ENCODE measurements around the gene RAB7B.

Gene RAB7B

DNA sequence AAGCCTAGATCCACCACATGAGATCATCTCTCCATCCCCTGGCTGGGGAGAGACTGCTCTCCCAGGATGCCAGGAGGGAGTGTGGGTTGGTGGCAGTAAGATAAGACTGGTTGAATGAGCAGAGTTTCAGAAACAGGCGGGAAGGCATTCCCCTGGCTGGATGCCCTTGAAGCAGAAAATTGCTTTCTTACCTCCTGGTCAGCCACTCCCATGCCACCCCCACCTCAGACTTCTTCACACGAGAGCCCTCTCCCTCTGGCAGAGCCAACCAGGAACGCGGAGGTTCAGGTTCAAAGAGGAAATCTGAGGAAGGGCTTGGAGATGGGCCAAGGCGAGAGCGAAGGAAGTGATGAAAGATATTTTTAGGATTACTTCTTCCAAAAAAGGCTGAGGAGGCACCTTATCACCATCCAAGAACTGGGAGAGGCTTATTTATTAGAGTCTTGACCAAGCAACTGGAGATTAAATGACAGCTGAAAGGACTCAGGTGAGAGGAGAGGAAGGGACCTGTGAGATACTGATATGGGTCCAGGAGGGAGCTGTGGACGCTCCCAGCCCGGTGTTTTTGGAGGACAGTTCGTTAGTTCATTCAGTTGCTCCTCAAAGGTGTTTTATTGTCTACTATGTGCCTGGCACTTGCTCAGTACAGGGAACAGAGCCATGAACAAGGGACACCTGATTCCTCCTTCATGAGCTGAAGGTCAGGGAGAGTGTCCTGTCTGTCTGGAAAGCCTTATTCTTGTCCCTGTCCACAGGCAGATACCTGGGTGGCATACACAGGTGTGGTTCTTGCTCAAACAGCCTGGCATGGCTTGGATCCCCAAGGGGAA, 41.0 kb downstream of the RAB7B start:
- Histone ChIP-seq H3K4me1 (ENCODE audit: control insufficient read depth, insufficient read depth, low read length) (0 out of 2 replicates have a peak, but pooled peaks cover 2% of the 10 kb centered on the region), H3K4me3 (ENCODE audit: low read depth, low read length) (no peak overlapping the region), H3K36me3 (ENCODE audit: control insufficient read depth, insufficient read depth, low read length) (no peaks in the 10 kb centered on the region)

GRCh38 chr1:205961405-205961804, 41.8 kb downstream of the RAB7B start:
- Histone ChIP-seq H3K36me3 (ENCODE audit: control insufficient read depth, insufficient read depth, low read length) (no peaks in the 10 kb centered on the region), H3K27me3 (ENCODE audit: control insufficient read depth, insufficient read depth, low read length) (no peaks in the 10 kb centered on the region), H3K27ac (ENCODE audit: low read depth, low read length) (no peak overlapping the region), H3K4me3 (ENCODE audit: low read depth, low read length) (no peak overlapping the region), H3K4me1 (ENCODE audit: control insufficient read depth, insufficient read depth, low read length) (0 out of 2 replicates have a peak, but pooled peaks cover 2% of the 10 kb centered on the region), H3K9me3 (ENCODE audit: control insufficient read depth, insufficient read depth, low read length) (no peaks in the 10 kb centered on the region), H3K9ac (ENCODE audit: low read depth, low read length) (no peak overlapping the region)

More for the DNA sequence above, 41.0 kb downstream of the RAB7B start:
- Histone ChIP-seq H3K9ac (ENCODE audit: low read depth, low read length) (no peak overlapping the region), H3K27ac (ENCODE audit: low read depth, low read length) (no peak overlapping the region), H3K9me3 (ENCODE audit: control insufficient read depth, insufficient read depth, low read length) (no peaks in the 10 kb centered on the region), H3K27me3 (ENCODE audit: control insufficient read depth, insufficient read depth, low read length) (no peaks in the 10 kb centered on the region)

DNA sequence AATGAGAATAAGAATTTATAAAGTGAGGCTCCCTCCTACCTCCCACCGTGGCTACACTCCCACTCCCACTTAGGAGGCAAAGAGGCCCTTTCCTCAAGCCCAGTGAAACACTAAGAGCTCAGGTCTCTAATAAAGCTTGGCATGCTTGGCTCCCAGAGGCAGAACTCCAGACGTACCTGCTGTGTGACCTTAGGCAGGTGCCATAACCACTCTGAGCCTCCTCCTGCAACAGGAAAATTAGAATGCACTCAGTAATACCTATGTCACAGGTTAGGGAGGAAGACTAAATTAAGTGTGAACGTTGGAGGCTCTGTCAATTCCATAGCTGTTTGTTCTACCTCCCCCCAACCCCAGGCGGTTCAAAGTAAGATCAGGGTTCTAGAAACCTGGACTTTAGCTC, 43.4 kb downstream of the RAB7B start:
- Histone ChIP-seq H3K27me3 (ENCODE audit: control insufficient read depth, insufficient read depth, low read length) (no peaks in the 10 kb centered on the region), H3K4me1 (ENCODE audit: control insufficient read depth, insufficient read depth, low read length) (no peaks in the 10 kb centered on the region), H3K9me3 (ENCODE audit: control insufficient read depth, insufficient read depth, low read length) (no peaks in the 10 kb centered on the region)

GRCh38 chr1:205955499-205955898, 47.7 kb downstream of the RAB7B start:
- Histone ChIP-seq H3K27ac (ENCODE audit: low read depth, low read length) (no peak overlapping the region), H3K36me3 (ENCODE audit: control insufficient read depth, insufficient read depth, low read length) (no peaks in the 10 kb centered on the region), H3K27me3 (ENCODE audit: control insufficient read depth, insufficient read depth, low read length) (no peaks in the 10 kb centered on the region), H3K4me1 (ENCODE audit: control insufficient read depth, insufficient read depth, low read length) (peaks cover 10% of the 10 kb centered on the region), H3K4me3 (ENCODE audit: low read depth, low read length) (no peak overlapping the region), H3K9me3 (ENCODE audit: control insufficient read depth, insufficient read depth, low read length) (no peaks in the 10 kb centered on the region), H3K9ac (ENCODE audit: low read depth, low read length) (no peak overlapping the region)

More for the DNA sequence above, 43.4 kb downstream of the RAB7B start:
- Histone ChIP-seq H3K9ac (ENCODE audit: low read depth, low read length) (no peak overlapping the region), H3K4me3 (ENCODE audit: low read depth, low read length) (no peak overlapping the region), H3K36me3 (ENCODE audit: control insufficient read depth, insufficient read depth, low read length) (no peaks in the 10 kb centered on the region), H3K27ac (ENCODE audit: low read depth, low read length) (no peak overlapping the region)

DNA sequence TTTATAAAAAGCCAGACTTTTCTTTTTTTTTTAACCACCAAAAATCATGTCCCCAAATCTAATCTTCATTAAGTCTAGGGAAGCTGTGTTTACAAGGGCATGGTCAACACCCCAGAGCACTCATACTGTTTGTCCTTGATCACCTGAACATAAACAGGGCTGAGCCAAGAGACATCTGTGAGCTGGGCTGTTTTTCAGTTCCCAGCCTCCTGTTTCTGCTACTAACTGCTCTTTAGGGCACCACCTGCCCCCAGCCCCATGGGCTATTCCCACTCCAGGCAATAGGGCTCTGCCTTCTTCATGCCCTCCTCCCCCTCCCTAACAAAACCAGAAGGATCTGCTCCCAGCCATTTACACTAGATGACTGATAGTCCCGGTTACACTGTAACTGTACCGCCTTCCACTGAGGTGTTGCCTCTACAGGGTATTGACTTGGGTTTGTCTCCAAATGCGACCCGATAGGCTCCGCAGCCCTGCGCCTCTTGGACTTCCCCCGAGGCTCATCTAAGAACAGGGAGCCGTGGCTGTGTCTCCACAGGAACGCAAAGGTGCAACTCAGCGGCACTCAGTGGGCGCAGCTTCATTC, 48.3 kb downstream of the RAB7B start:
- Histone ChIP-seq H3K9ac (ENCODE audit: low read depth, low read length) (no peak overlapping the region), H3K9me3 (ENCODE audit: control insufficient read depth, insufficient read depth, low read length) (no peaks in the 10 kb centered on the region), H3K4me3 (ENCODE audit: low read depth, low read length) (no peak overlapping the region), H3K27me3 (ENCODE audit: control insufficient read depth, insufficient read depth, low read length) (no peaks in the 10 kb centered on the region), H3K4me1 (ENCODE audit: control insufficient read depth, insufficient read depth, low read length) (peaks cover 10% of the 10 kb centered on the region), H3K36me3 (ENCODE audit: control insufficient read depth, insufficient read depth, low read length) (no peaks in the 10 kb centered on the region), H3K27ac (ENCODE audit: low read depth, low read length) (no peak overlapping the region)

GRCh38 chr1:205951746-205952145, 51.4 kb downstream of the RAB7B start:
- no peak overlapping the region for H3K9ac ChIP-seq (ENCODE audit: low read depth, low read length)
- H3K9me3 ChIP-seq (ENCODE audit: control insufficient read depth, insufficient read depth, low read length), result no peaks in the 10 kb centered on the region
- H3K27ac ChIP-seq (ENCODE audit: low read depth, low read length), result no peak overlapping the region
- H3K4me1 ChIP-seq (ENCODE audit: control insufficient read depth, insufficient read depth, low read length), result peaks cover 10% of the 10 kb centered on the region
- no peak overlapping the region for H3K4me3 ChIP-seq (ENCODE audit: low read depth, low read length)
- H3K36me3 ChIP-seq (ENCODE audit: control insufficient read depth, insufficient read depth, low read length), result no peaks in the 10 kb centered on the region
- H3K27me3 ChIP-seq (ENCODE audit: control insufficient read depth, insufficient read depth, low read length), result no peaks in the 10 kb centered on the region

DNA sequence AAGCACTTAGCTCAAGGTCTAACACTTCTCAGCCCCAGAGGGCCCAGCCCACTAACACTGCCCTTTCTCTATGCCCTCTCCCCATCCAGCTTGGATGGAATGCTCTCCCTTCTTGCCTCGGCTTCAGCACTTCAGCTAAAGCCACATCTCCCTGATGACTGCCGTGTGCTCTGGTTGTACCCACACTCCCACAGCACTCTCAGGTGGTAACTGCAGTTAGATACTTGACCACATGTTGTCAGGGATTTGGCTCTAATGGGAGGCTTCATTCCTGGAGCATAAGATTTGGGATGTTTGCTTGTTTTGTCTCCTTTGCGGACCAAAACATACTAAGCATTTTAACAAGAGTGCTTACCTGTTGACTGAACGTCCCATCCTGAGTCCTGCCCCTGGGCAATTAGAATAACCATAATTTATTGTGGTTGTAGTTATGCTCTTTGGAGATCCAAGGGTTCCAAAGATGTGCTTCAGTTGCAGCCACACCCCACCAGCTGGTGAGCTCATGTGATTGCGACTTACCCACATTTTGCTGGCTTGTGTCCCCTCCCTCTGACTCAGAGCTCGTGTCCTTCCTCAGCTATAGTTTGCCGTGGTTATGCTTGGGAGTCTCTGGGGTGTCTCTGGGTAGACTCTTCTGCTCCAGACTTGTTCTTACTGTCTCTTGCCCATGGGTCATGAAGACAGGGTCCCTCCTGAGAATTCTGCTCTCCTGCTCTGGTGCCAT, 52.2 kb downstream of the RAB7B start:
- no peak overlapping the region for H3K9ac ChIP-seq (ENCODE audit: low read depth, low read length)
- peaks cover 10% of the 10 kb centered on the region for H3K4me1 ChIP-seq (ENCODE audit: control insufficient read depth, insufficient read depth, low read length)

DNA sequence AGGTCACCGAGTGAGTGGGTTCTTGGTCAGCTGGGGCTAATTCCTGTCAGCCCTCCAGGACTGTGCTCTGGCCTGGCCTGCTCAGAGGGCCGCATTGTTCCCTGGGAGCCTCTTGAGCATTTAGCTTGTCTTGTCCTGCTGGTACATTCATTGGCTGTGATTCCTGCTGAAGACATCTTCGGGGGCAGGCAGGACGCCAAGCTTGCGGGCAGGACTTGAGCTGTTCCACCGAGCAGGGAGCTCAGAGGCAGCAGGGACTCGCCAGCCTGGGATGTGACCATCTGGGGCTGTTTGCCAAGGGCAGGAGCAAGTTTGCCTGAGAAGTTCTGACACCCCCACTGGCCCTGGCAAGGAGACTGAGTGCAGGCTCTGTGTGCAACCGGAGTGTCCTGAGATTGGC, 52.9 kb downstream of the RAB7B start:
- no peak overlapping the region for H3K4me3 ChIP-seq (ENCODE audit: low read depth, low read length)
- no peaks in the 10 kb centered on the region for H3K36me3 ChIP-seq (ENCODE audit: control insufficient read depth, insufficient read depth, low read length)
- no peak overlapping the region for H3K27ac ChIP-seq (ENCODE audit: low read depth, low read length)
- H3K9ac ChIP-seq (ENCODE audit: low read depth, low read length), result no peak overlapping the region
- H3K27me3 ChIP-seq (ENCODE audit: control insufficient read depth, insufficient read depth, low read length), result no peaks in the 10 kb centered on the region
- no peaks in the 10 kb centered on the region for H3K9me3 ChIP-seq (ENCODE audit: control insufficient read depth, insufficient read depth, low read length)
- peaks cover 10% of the 10 kb centered on the region for H3K4me1 ChIP-seq (ENCODE audit: control insufficient read depth, insufficient read depth, low read length)

More for the DNA sequence above, 52.2 kb downstream of the RAB7B start:
- Histone ChIP-seq H3K9me3 (ENCODE audit: control insufficient read depth, insufficient read depth, low read length) (no peaks in the 10 kb centered on the region), H3K36me3 (ENCODE audit: control insufficient read depth, insufficient read depth, low read length) (no peaks in the 10 kb centered on the region), H3K27me3 (ENCODE audit: control insufficient read depth, insufficient read depth, low read length) (no peaks in the 10 kb centered on the region), H3K4me3 (ENCODE audit: low read depth, low read length) (no peak overlapping the region), H3K27ac (ENCODE audit: low read depth, low read length) (no peak overlapping the region)

DNA sequence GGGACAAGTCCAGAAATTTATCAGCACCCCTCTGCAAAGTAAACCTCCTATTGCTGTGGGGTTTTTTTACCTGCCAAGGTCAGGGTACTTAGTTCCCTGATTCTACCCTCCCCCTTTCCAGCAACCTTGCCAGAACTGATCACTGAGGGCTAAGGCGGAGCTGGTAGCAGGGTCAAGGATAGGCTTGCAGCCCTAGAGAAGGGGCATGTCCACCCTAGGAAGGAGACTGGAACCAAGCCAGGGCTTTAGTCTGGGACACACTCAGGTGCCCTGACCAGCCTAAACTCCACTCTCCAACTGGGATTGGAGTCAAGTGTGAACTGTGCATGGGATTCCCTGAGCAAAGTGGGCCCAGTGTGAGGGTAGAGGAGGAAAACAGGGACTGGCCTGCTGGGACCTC, 53.4 kb downstream of the RAB7B start:
- no peaks in the 10 kb centered on the region for H3K9me3 ChIP-seq (ENCODE audit: control insufficient read depth, insufficient read depth, low read length)
- no peak overlapping the region for H3K9ac ChIP-seq (ENCODE audit: low read depth, low read length)
- H3K4me1 ChIP-seq (ENCODE audit: control insufficient read depth, insufficient read depth, low read length), result peaks cover 10% of the 10 kb centered on the region
- no peak overlapping the region for H3K4me3 ChIP-seq (ENCODE audit: low read depth, low read length)
- H3K36me3 ChIP-seq (ENCODE audit: control insufficient read depth, insufficient read depth, low read length), result no peaks in the 10 kb centered on the region
- H3K27me3 ChIP-seq (ENCODE audit: control insufficient read depth, insufficient read depth, low read length), result no peaks in the 10 kb centered on the region
- H3K27ac ChIP-seq (ENCODE audit: low read depth, low read length), result no peak overlapping the region

- Histone ChIP-seq H3K4me1 (ENCODE audit: control insufficient read depth, insufficient read depth, low read length) (peaks cover 7% of the 10 kb centered on the region), H3K9ac (ENCODE audit: low read depth, low read length) (no peak overlapping the region), H3K36me3 (ENCODE audit: control insufficient read depth, insufficient read depth, low read length) (no peaks in the 10 kb centered on the region), H3K27me3 (ENCODE audit: control insufficient read depth, insufficient read depth, low read length) (no peaks in the 10 kb centered on the region), H3K4me3 (ENCODE audit: low read depth, low read length) (no peak overlapping the region), H3K27ac (ENCODE audit: low read depth, low read length) (no peak overlapping the region), H3K9me3 (ENCODE audit: control insufficient read depth, insufficient read depth, low read length) (no peaks in the 10 kb centered on the region)
Measured at GRCh38 chr1:205948886-205949285, 54.3 kb downstream of the RAB7B start.

GRCh38 chr1:205948039-205948438, 55.2 kb downstream of the RAB7B start:
- H3K4me1 ChIP-seq (ENCODE audit: control insufficient read depth, insufficient read depth, low read length), result no peaks in the 10 kb centered on the region

More at GRCh38 chr1:205948039-205948438, 55.2 kb downstream of the RAB7B start:
- no peak overlapping the region for H3K9ac ChIP-seq (ENCODE audit: low read depth, low read length)
- H3K36me3 ChIP-seq (ENCODE audit: control insufficient read depth, insufficient read depth, low read length), result no peaks in the 10 kb centered on the region
- no peak overlapping the region for H3K27ac ChIP-seq (ENCODE audit: low read depth, low read length)
- no peaks in the 10 kb centered on the region for H3K27me3 ChIP-seq (ENCODE audit: control insufficient read depth, insufficient read depth, low read length)
- H3K4me3 ChIP-seq (ENCODE audit: low read depth, low read length), result no peak overlapping the region
- H3K9me3 ChIP-seq (ENCODE audit: control insufficient read depth, insufficient read depth, low read length), result no peaks in the 10 kb centered on the region

All from HUES48 (cell line).